HepG2 (cell line): Measurements from ENCODE around the gene CD200.

Experiments used
- CCAR2 ChIP-seq: fragments of 200-400 bp; formaldehyde crosslinking; optimal IDR thresholded peaks from 2 replicates; pipeline ENCODE3; 2018; ENCODE audit warnings: low read depth, mild to moderate bottlenecking, low read length, moderate library complexity
- CEBPB ChIP-seq: IDR thresholded peaks from 2 replicates; pipeline ENCODE4 v1.6.1; 2011; ENCODE audit warnings: low read depth, low read length, improper control_type of control experiment, borderline replicate concordance
- CHCHD3 ChIP-seq: sonication (generic); formaldehyde crosslinking; IDR thresholded peaks from 2 replicates; pipeline ENCODE4 v1.8.0; 2022; ENCODE audit warnings: mild to moderate bottlenecking, missing genetic modification reagents, moderate library complexity
- CHD2 ChIP-seq: IDR thresholded peaks from 2 replicates; pipeline ENCODE4 v1.6.1; 2011; ENCODE audit warnings: low read depth, low read length, improper control_type of control experiment
- EP300 ChIP-seq, 3 experiments: sonication (generic) in 1 of 3; formaldehyde crosslinking in 1 of 3; IDR thresholded peaks; 2 replicates each; pipeline versions ENCODE4 v1.5.1 to v1.6.1; 2011 to 2020; ENCODE audit warnings: low read depth in 2 of 3, low read length in 2 of 3, borderline replicate concordance in 1 of 3, improper control_type of control experiment in 1 of 3, mild to moderate bottlenecking in 1 of 3, missing genetic modification reagents in 1 of 3, moderate library complexity in 1 of 3
- FOXM1 ChIP-seq: sonication (generic); formaldehyde crosslinking; IDR thresholded peaks from 2 replicates; pipeline ENCODE4 v1.5.0; 2020; ENCODE audit warnings: missing genetic modification reagents
- FOXP1 ChIP-seq, 2 experiments: fragments of 450-650 bp in 1 of 2; IDR thresholded peaks; 2 replicates each; pipeline ENCODE4 v1.6.1; 2017 to 2018; ENCODE audit warnings: antibody characterized with exemption in 1 of 2
- HOXA5 ChIP-seq: sonication (generic); formaldehyde crosslinking; IDR thresholded peaks from 2 replicates; pipeline ENCODE4 v1.4.0; 2020; ENCODE audit warnings: missing genetic modification reagents
- REST ChIP-seq, 2 experiments: IDR thresholded peaks; 2 replicates each; pipeline ENCODE4 v1.6.1; 2011 to 2012; ENCODE audit warnings: low read length in 2 of 2, borderline replicate concordance in 1 of 2, low read depth in 1 of 2, mild to moderate bottlenecking in 1 of 2, moderate library complexity in 1 of 2
- SALL2 ChIP-seq: sonication (generic); formaldehyde crosslinking; IDR thresholded peaks from 2 replicates; pipeline ENCODE4 v1.8.1; 2023; ENCODE audit warnings: mild to moderate bottlenecking, missing genetic modification reagents, inconsistent platforms
- ZNF12 ChIP-seq: sonication (generic); formaldehyde crosslinking; IDR thresholded peaks from 2 replicates; pipeline ENCODE4 v1.5.0; 2020; ENCODE audit warnings: missing genetic modification reagents
- ZNF839 ChIP-seq: sonication (generic); formaldehyde crosslinking; IDR thresholded peaks from 2 replicates; pipeline ENCODE4 v1.4.0; 2020; ENCODE audit warnings: missing genetic modification reagents, mild to moderate bottlenecking, borderline replicate concordance
- TF ChIP-seq, protein P1 (sequence below): sonication (generic); formaldehyde crosslinking; IDR thresholded peaks from 2 replicates; pipeline ENCODE4 v1.5.0; 2020; ENCODE audit warnings: mild to moderate bottlenecking, missing genetic modification reagents, moderate library complexity

DNA sequence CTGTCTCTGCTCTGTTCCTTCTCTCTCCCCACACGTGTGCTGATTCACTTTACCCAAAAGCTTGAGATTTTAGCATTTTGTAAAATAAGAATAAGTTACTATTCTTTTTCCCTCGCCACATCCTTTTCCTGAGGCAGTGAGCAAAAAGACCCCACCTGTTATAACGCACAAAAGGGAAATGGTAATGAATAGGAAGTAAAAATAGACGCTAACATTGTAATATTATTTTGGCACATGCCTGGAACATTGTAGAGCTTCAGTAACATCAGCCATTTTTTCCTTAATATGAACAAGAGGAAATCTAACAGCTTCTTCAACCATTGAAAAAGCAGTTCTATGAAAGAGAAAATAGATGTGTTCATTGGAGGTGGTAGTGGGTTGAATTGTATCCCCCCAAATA is 40.5 kb downstream of the CD200 start:
- no peak for TF ChIP-seq HOXA5
- no peak for TF ChIP-seq CHD2
- TF ChIP-seq REST (IDR thresholded peaks at IDR 0.05; ENCODE audit: borderline replicate concordance in 1 of 2, low read depth in 1 of 2, low read length in 2 of 2), result no peak
- TF ChIP-seq ZNF12 (CRISPR knock-in tag), result no peak
- TF ChIP-seq CCAR2, result no peak
- TF ChIP-seq CEBPB, result no peak
- no peak for TF ChIP-seq ZNF839 (CRISPR knock-in tag)
- TF ChIP-seq EP300 (IDR thresholded peaks at IDR 0.05; ENCODE audit: low read depth in 2 of 2, low read length in 2 of 2), result no peak
- TF ChIP-seq EP300 (CRISPR knock-in tag; IDR thresholded peaks at IDR 0.05; ENCODE audit: borderline replicate concordance), result no peak
- TF ChIP-seq CHCHD3 (CRISPR knock-in tag), result no peak
- no peak for TF ChIP-seq FOXP1 (IDR thresholded peaks at IDR 0.05)
- no peak for TF ChIP-seq FOXP1 (CRISPR knock-in tag; IDR thresholded peaks at IDR 0.05)
- no peak for TF ChIP-seq FOXM1 (CRISPR knock-in tag)
- TF ChIP-seq, protein P1, sequence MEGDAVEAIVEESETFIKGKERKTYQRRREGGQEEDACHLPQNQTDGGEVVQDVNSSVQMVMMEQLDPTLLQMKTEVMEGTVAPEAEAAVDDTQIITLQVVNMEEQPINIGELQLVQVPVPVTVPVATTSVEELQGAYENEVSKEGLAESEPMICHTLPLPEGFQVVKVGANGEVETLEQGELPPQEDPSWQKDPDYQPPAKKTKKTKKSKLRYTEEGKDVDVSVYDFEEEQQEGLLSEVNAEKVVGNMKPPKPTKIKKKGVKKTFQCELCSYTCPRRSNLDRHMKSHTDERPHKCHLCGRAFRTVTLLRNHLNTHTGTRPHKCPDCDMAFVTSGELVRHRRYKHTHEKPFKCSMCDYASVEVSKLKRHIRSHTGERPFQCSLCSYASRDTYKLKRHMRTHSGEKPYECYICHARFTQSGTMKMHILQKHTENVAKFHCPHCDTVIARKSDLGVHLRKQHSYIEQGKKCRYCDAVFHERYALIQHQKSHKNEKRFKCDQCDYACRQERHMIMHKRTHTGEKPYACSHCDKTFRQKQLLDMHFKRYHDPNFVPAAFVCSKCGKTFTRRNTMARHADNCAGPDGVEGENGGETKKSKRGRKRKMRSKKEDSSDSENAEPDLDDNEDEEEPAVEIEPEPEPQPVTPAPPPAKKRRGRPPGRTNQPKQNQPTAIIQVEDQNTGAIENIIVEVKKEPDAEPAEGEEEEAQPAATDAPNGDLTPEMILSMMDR (CRISPR knock-in tag), result no peak
- TF ChIP-seq SALL2, result no peak
